ENCODE measurements around the gene MUC20. TPM values are rescaled to one million over a fixed set of nuclear protein-coding genes. Genes with fewer than 3 reads are reported as not detected.
A peak's percentile ranks its signal among the peaks of the same experiment; 100 is the strongest.

Gene MUC20
- total RNA-seq, 1 donor from 2014 or later: 0.17 TPM

- no peaks in the 10 kb centered on the region for H3F3A ChIP-seq (ENCODE audit: low read depth)
- no peaks in the 10 kb centered on the region for H4K20me1 ChIP-seq (ENCODE audit: low read depth)
- DNase-seq (ENCODE audit: low spot score): peak; percentile 1
- TF ChIP-seq CTCF (IDR thresholded peaks at IDR 0.05): no peak
- no peak for TF ChIP-seq EZH2 (IDR thresholded peaks at IDR 0.05)
- TF ChIP-seq EZH2phosphoT487 (IDR thresholded peaks at IDR 0.05): no peak
- no peak overlapping the region for H2AFZ ChIP-seq (replicated peaks)
- H3K9me3 ChIP-seq (ENCODE audit: low read depth): no peaks in the 10 kb centered on the region
- no peak overlapping the region for H3K27ac Mint-ChIP-seq
- H3K4me1 Mint-ChIP-seq: no peaks in the 10 kb centered on the region
- no peaks in the 10 kb centered on the region for H3K79me2 ChIP-seq (ENCODE audit: low read depth)
- no peak overlapping the region for H3K4me2 ChIP-seq
- no peak overlapping the region for H3K4me3 ChIP-seq
- H3K4me1 ChIP-seq: no peaks in the 10 kb centered on the region
- no peak overlapping the region for H3K4me3 Mint-ChIP-seq
- H3K9ac ChIP-seq: no peak overlapping the region
- peaks cover 6% of the 10 kb centered on the region for H3K9me3 Mint-ChIP-seq
- no peak overlapping the region for H3K27ac ChIP-seq
- H3K27me3 Mint-ChIP-seq (ENCODE audit: insufficient read depth, low read depth): no peaks in the 10 kb centered on the region
- no peaks in the 10 kb centered on the region for H3K27me3 ChIP-seq
- no peaks in the 10 kb centered on the region for H3K36me3 ChIP-seq
- no peaks in the 10 kb centered on the region for H3K36me3 Mint-ChIP-seq
These were observed 51.0 kb downstream of the MUC20 start for GRCh38 chr3:195771646-195772300.

GRCh38 chr3:195773956-195774537, 53.3 kb downstream of the MUC20 start:
- Histone ChIP-seq H3K9me3 (ENCODE audit: low read depth) (no peaks in the 10 kb centered on the region), H3K4me3 (no peak overlapping the region), H3K36me3 (no peaks in the 10 kb centered on the region), H3K4me2 (no peak overlapping the region), H4K20me1 (ENCODE audit: low read depth) (no peaks in the 10 kb centered on the region), H3K4me1 (no peaks in the 10 kb centered on the region), H3K27me3 (no peaks in the 10 kb centered on the region), H3F3A (ENCODE audit: low read depth) (no peaks in the 10 kb centered on the region), H2AFZ (replicated peaks) (no peak overlapping the region), H3K79me2 (ENCODE audit: low read depth) (no peaks in the 10 kb centered on the region), H3K9ac (no peak overlapping the region), H3K27ac (no peak overlapping the region)
- H3K4me3 Mint-ChIP-seq: no peak overlapping the region
- no peak for TF ChIP-seq CTCF (IDR thresholded peaks at IDR 0.05)
- no peak for TF ChIP-seq EZH2 (IDR thresholded peaks at IDR 0.05)
- H3K36me3 Mint-ChIP-seq: no peaks in the 10 kb centered on the region
- H3K9me3 Mint-ChIP-seq: peaks cover 6% of the 10 kb centered on the region
- H3K4me1 Mint-ChIP-seq: no peaks in the 10 kb centered on the region
- H3K27me3 Mint-ChIP-seq (ENCODE audit: insufficient read depth, low read depth): no peaks in the 10 kb centered on the region
- no peak for DNase-seq (ENCODE audit: low spot score)
- H3K27ac Mint-ChIP-seq: no peak overlapping the region

- H3K9me3 ChIP-seq (ENCODE audit: low read depth): no peaks in the 10 kb centered on the region
- H3K36me3 ChIP-seq: no peaks in the 10 kb centered on the region
- Mint-ChIP-seq H3K4me3 (no peak overlapping the region), H3K36me3 (no peaks in the 10 kb centered on the region), H3K9me3 (peaks cover 9% of the 10 kb centered on the region), H3K27me3 (ENCODE audit: insufficient read depth, low read depth) (no peaks in the 10 kb centered on the region), H3K27ac (no peak overlapping the region), H3K4me1 (no peaks in the 10 kb centered on the region)
- H3K4me2 ChIP-seq: no peak overlapping the region
- no peak for TF ChIP-seq EZH2phosphoT487 (IDR thresholded peaks at IDR 0.05)
- TF ChIP-seq CTCF (IDR thresholded peaks at IDR 0.05): peak; percentile 65
- TF ChIP-seq EZH2 (IDR thresholded peaks at IDR 0.05): no peak
- H3F3A ChIP-seq (ENCODE audit: low read depth): no peaks in the 10 kb centered on the region
- H3K27me3 ChIP-seq: no peaks in the 10 kb centered on the region
- H2AFZ ChIP-seq (replicated peaks): no peak overlapping the region
- H3K4me3 ChIP-seq: no peak overlapping the region
- H3K79me2 ChIP-seq (ENCODE audit: low read depth): no peaks in the 10 kb centered on the region
- peak; percentile 64 for DNase-seq (ENCODE audit: low spot score)
- no peaks in the 10 kb centered on the region for H4K20me1 ChIP-seq (ENCODE audit: low read depth)
- H3K27ac ChIP-seq: no peak overlapping the region
- H3K4me1 ChIP-seq: no peaks in the 10 kb centered on the region
- H3K9ac ChIP-seq: no peak overlapping the region
These were observed 54.1 kb downstream of the MUC20 start for GRCh38 chr3:195774917-195775316.
